GM12878 (cell line): ENCODE results near the gene MBOAT1. TPM values are rescaled to one million over a fixed set of nuclear protein-coding genes. Genes with fewer than 3 reads are reported as not detected.

ENCODE experiments used
- ASH2L ChIP-seq: fragments of 300-600, 200-600 bp; sonication (generic); IDR thresholded peaks from 2 replicates; pipeline ENCODE4 v1.6.1; 2017; ENCODE audit warnings: low read depth, mild to moderate bottlenecking, borderline replicate concordance
- BCL11A ChIP-seq: IDR thresholded peaks from 2 replicates; pipeline ENCODE4 v1.6.1; 2011; ENCODE audit warnings: low read depth, low read length
- CTCF ChIP-seq, 3 experiments: IDR thresholded peaks in 2 of 3; conservative IDR thresholded peaks in 1 of 3; 2 replicates each; pipeline ENCODE4 v1.5.1; 2011; ENCODE audit warnings: low read depth in 3 of 3, low read length in 3 of 3, mild to moderate bottlenecking in 3 of 3, control low read depth in 2 of 3, moderate library complexity in 2 of 3, inconsistent platforms in 1 of 3, mixed read lengths in 1 of 3; ENCODE audit not compliant: control insufficient read depth in 2 of 3, insufficient read depth in 1 of 3; ENCODE audit errors: extremely low read depth in 1 of 3
- DPF2 ChIP-seq: fragments of 450-650 bp; IDR thresholded peaks from 2 replicates; pipeline ENCODE4 v1.6.1; 2017; ENCODE audit warnings: mild to moderate bottlenecking
- GATAD2B ChIP-seq: fragments of 450-650 bp; conservative IDR thresholded peaks from 2 replicates; pipeline ENCODE4 v1.6.1; 2017; ENCODE audit warnings: low read depth, mild to moderate bottlenecking, moderate library complexity
- IKZF2 ChIP-seq, 2 experiments: fragments of 450-650 bp; IDR thresholded peaks; 2 replicates each; pipeline ENCODE4 v1.6.1; 2017; ENCODE audit warnings: mild to moderate bottlenecking in 2 of 2, moderate library complexity in 2 of 2
- KDM1A ChIP-seq: fragments of 200-600 bp; sonication (generic); IDR thresholded peaks from 2 replicates; pipeline ENCODE4 v1.6.1; 2016; ENCODE audit warnings: borderline replicate concordance
- MTA2 ChIP-seq: fragments of 450-650 bp; IDR thresholded peaks from 2 replicates; pipeline ENCODE4 v1.6.1; 2016; ENCODE audit warnings: low read depth, mild to moderate bottlenecking, moderate library complexity
- PBX3 ChIP-seq: IDR thresholded peaks from 2 replicates; pipeline ENCODE4 v1.6.1; 2011; ENCODE audit warnings: mild to moderate bottlenecking, low read depth, low read length, moderate library complexity; ENCODE audit not compliant: insufficient replicate concordance
- POU2F2 ChIP-seq: IDR thresholded peaks from 3 replicates; pipeline ENCODE4 v1.6.1; 2011; ENCODE audit warnings: low read depth, mild to moderate bottlenecking, low read length, borderline replicate concordance
- RELB ChIP-seq: fragments of 450-650 bp; IDR thresholded peaks from 2 replicates; pipeline ENCODE4 v1.6.1; 2017; ENCODE audit warnings: low read depth, mild to moderate bottlenecking, moderate library complexity
- SPI1 ChIP-seq: IDR thresholded peaks from 2 replicates; pipeline ENCODE4 v1.6.1; 2011; ENCODE audit warnings: low read depth, mild to moderate bottlenecking, low read length, moderate library complexity, borderline replicate concordance; ENCODE audit not compliant: insufficient read depth
- USF2 ChIP-seq: IDR thresholded peaks from 2 replicates; pipeline ENCODE4 v1.6.1; 2011; ENCODE audit warnings: low read depth, low read length, improper control_type of control experiment, borderline replicate concordance
- ZNF622 ChIP-seq: fragments of 450-650 bp; IDR thresholded peaks from 2 replicates; pipeline ENCODE4 v1.6.1; 2017; ENCODE audit warnings: mild to moderate bottlenecking, inconsistent platforms
- polyA plus RNA-seq, 11 experiments: library from polyadenylated mRNA; depleted of rRNA in 4 of 11; unstranded in 6 of 11; stranded (reverse) in 5 of 11; fragments of >200 nt; fragmentation: Nextera tagmentation in 4 of 11; fragmentation: Illumina TruSeq in 1 of 11; extraction: Ambion mirVana in 4 of 11; extraction: Trizol in 1 of 11; gene quantifications; 1 replicate in 1 of 11; 2 replicates in 10 of 11; pipeline versions ENCODE4 v1.2.1 to v1.2.3, GENCODE V29; 2011 to 2016; ENCODE audit warnings: inconsistent platforms in 2 of 11, missing spikeins in 2 of 11, low read depth in 1 of 11
- total RNA-seq, 4 experiments: library from RNA; depleted of rRNA in 3 of 4; stranded (reverse); fragments of >200 nt in 3 of 4; fragmentation: Illumina TruSeq in 1 of 4; extraction: Trizol in 1 of 4; gene quantifications; 2 replicates each; pipeline versions ENCODE4 v1.2.1 to v1.2.3, GENCODE V29; 2013 to 2021
- TF ChIP-seq, protein P1 (sequence below): fragments of 450-650 bp; IDR thresholded peaks from 2 replicates; pipeline ENCODE4 v1.6.1; 2017; ENCODE audit warnings: antibody characterized with exemption, mild to moderate bottlenecking, moderate library complexity

Gene MBOAT1
- total and polyA plus RNA-seq, 10 of the 15 experiments (the other 5 are each of a cell fraction or from before 2014, with no cell fraction given) = 0.39 to 21.0 (median 11.6) TPM

GRCh38 chr6:20211941-20212391, 303 bp downstream of the MBOAT1 start (continued):
- TF ChIP-seq ZNF622 (no peak), KDM1A (no peak), USF2 (no peak), IKZF2 (IDR thresholded peaks at IDR 0.05) (peak; percentile 55 to 78), SPI1 (no peak), PBX3 (no peak), RELB (peak; percentile 51; the same call in 1 of the 2 replicates), CTCF (IDR thresholded peaks at IDR 0.05 in 2 of 3, conservative IDR thresholded peaks at IDR 0.05 in 1 of 3; ENCODE audit: control insufficient read depth in 2 of 3, extremely low read depth in 1 of 3, insufficient read depth in 1 of 3, low read depth in 3 of 3, low read length in 3 of 3) (no peak; a peak in 1 of 6 replicates), MTA2 (0 out of 2 replicates have a peak, but pooled peaks have one; percentile 26), BCL11A (no peak), POU2F2 (peak; percentile 6; the same call in 1 of the 3 replicates), GATAD2B (no peak), DPF2 (peak; percentile 67; the same call in 1 of the 2 replicates), ASH2L (no peak)
- TF ChIP-seq, protein P1, sequence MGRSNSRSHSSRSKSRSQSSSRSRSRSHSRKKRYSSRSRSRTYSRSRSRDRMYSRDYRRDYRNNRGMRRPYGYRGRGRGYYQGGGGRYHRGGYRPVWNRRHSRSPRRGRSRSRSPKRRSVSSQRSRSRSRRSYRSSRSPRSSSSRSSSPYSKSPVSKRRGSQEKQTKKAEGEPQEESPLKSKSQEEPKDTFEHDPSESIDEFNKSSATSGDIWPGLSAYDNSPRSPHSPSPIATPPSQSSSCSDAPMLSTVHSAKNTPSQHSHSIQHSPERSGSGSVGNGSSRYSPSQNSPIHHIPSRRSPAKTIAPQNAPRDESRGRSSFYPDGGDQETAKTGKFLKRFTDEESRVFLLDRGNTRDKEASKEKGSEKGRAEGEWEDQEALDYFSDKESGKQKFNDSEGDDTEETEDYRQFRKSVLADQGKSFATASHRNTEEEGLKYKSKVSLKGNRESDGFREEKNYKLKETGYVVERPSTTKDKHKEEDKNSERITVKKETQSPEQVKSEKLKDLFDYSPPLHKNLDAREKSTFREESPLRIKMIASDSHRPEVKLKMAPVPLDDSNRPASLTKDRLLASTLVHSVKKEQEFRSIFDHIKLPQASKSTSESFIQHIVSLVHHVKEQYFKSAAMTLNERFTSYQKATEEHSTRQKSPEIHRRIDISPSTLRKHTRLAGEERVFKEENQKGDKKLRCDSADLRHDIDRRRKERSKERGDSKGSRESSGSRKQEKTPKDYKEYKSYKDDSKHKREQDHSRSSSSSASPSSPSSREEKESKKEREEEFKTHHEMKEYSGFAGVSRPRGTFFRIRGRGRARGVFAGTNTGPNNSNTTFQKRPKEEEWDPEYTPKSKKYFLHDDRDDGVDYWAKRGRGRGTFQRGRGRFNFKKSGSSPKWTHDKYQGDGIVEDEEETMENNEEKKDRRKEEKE = no peak
